ENCODE results near the gene ARHGAP18.

GRCh38 chr6:129576456-129576855 is 133.5 kb downstream of the ARHGAP18 start:
- no peak for TF ChIP-seq POLR2A (IDR thresholded peaks at IDR 0.05; ENCODE audit: low read length)
- no peak for TF ChIP-seq GATA1 (IDR thresholded peaks at IDR 0.05; ENCODE audit: low read depth, low read length)
